GM19468 (cell line): ENCODE measurements around the gene NAV3.

Experiments used
- ATAC-seq: cut with Tn5 transposase; IDR thresholded peaks from one replicate; pipeline ENCODE4 v1.9.1; 2021; ENCODE audit warnings: mild to moderate bottlenecking, moderate library complexity, moderate number of reproducible peaks; ENCODE audit not compliant: unreplicated experiment; ENCODE audit errors: extremely low read depth

Gene NAV3, protein sequence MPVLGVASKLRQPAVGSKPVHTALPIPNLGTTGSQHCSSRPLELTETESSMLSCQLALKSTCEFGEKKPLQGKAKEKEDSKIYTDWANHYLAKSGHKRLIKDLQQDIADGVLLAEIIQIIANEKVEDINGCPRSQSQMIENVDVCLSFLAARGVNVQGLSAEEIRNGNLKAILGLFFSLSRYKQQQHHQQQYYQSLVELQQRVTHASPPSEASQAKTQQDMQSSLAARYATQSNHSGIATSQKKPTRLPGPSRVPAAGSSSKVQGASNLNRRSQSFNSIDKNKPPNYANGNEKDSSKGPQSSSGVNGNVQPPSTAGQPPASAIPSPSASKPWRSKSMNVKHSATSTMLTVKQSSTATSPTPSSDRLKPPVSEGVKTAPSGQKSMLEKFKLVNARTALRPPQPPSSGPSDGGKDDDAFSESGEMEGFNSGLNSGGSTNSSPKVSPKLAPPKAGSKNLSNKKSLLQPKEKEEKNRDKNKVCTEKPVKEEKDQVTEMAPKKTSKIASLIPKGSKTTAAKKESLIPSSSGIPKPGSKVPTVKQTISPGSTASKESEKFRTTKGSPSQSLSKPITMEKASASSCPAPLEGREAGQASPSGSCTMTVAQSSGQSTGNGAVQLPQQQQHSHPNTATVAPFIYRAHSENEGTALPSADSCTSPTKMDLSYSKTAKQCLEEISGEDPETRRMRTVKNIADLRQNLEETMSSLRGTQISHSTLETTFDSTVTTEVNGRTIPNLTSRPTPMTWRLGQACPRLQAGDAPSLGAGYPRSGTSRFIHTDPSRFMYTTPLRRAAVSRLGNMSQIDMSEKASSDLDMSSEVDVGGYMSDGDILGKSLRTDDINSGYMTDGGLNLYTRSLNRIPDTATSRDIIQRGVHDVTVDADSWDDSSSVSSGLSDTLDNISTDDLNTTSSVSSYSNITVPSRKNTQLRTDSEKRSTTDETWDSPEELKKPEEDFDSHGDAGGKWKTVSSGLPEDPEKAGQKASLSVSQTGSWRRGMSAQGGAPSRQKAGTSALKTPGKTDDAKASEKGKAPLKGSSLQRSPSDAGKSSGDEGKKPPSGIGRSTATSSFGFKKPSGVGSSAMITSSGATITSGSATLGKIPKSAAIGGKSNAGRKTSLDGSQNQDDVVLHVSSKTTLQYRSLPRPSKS (N-terminal part only)

DNA sequence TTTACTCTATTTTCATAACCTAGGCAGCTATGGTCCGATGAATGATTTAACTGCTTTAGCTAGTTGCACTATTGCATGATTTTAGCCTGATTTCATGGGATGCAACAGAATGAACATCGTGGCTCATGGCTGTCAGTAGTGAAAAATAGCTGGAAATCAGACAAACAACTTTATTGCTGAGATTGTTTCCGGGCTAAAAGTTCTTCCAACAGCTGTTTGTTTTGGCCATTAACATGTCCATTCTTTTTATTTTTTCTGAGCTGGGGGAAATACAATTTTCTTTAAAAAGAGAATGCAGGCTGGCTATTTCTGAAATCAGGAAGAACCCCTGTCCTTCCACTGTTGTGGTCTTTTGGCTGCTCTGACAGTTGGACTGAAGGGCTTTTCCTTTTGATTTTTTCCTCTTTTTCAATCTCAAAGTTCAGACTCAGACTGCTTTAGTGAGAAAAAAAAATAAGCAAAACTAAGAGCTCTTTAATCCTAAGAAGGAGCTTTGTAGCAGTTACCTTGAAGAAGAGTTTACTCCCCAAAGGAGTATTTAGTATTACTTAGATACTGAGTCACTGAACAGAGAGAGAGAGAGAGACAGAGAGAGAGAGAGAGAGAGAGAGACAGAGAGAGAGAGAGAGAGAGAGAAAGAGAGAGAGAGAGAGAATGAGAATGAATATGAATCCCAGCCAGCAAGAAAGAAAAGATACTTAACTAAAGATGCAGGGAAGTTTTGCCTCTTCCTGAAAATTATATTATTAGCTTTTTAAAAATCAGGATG is at the start of gene NAV3:
NAV3 (plus strand) TSS at position 312 of the 769 bp plus-strand sequence. CDS start 568 bp downstream, outside the sequence.
- ATAC-seq = no peak

DNA sequence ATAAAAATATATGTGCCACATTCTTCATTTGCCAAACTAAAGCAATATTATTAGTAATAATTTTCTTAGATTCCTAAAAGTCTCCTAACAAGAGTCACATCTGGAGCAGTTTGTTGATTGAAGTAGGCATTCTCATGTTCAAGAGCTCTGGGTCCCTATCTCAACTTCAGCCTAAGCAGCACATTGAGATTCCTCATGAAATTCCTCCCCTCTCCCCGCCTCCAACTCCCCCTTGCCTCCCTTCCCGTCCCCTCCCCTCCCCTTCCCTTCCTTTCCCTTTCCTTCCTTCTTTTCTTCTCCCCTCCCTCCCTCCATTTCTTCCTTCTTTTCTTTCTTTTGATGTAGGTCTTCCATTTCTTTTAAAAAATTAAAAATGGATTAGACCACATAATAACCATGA is 48.7 kb upstream of the NAV3 start:
- ATAC-seq = no peak

DNA sequence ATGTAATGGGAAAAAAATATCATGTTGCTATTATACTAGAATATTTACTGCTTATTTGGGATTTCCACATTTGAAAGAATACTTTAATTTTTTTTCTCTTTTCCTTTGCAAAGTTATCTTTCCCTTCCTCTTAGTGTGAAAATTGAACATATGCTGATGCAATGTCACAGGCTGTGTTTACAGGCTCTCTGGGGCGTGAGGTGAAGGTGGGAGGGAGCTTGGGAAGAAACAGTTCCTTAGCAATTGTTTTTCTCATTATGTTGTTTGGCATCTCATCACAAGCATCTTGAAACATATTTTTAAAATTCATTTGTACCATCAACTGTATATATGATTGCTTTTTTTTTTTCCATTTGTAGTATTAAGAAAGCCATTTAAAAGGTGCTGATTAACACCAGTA is 47.9 kb upstream of the NAV3 start:
- ATAC-seq = no peak

DNA sequence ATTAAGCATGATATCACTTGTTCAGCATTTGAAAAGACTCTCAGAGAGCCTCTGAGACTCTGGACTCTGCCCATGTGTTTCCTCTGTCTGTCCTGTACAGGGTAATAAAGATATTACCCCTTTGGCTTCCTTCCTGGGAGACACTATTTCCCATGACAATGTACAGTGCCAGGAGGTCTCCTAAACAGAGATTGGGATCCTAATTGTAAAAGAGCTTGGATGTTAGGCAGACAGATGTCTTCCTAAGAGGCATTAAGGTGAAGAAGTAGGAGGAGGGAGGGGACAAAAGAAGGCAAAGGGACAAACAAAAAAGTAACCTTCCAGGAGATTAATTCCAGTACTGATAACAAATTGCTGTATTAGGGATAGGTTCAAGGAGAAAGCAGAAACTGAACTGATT is 45.5 kb upstream of the NAV3 start:
- ATAC-seq = no peak

DNA sequence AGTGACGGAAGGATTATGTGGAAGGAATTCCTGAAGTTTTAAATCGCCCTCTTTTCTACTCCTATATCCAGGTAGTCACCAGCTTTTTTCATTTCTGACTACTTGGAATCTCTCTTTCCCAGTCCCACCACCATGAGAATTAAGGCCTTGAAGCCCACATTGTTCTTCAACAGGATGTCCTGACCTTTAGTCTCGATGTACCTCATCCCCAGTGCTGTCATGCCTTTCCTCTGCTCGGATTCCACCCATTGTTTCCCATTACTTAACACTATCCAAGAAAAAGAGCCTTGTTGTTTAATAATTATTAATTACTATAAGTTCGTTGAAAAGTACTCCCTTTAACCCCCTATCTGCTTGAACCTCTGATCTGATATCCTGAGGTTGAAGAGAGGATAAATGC is 44.0 kb upstream of the NAV3 start:
- ATAC-seq = no peak

DNA sequence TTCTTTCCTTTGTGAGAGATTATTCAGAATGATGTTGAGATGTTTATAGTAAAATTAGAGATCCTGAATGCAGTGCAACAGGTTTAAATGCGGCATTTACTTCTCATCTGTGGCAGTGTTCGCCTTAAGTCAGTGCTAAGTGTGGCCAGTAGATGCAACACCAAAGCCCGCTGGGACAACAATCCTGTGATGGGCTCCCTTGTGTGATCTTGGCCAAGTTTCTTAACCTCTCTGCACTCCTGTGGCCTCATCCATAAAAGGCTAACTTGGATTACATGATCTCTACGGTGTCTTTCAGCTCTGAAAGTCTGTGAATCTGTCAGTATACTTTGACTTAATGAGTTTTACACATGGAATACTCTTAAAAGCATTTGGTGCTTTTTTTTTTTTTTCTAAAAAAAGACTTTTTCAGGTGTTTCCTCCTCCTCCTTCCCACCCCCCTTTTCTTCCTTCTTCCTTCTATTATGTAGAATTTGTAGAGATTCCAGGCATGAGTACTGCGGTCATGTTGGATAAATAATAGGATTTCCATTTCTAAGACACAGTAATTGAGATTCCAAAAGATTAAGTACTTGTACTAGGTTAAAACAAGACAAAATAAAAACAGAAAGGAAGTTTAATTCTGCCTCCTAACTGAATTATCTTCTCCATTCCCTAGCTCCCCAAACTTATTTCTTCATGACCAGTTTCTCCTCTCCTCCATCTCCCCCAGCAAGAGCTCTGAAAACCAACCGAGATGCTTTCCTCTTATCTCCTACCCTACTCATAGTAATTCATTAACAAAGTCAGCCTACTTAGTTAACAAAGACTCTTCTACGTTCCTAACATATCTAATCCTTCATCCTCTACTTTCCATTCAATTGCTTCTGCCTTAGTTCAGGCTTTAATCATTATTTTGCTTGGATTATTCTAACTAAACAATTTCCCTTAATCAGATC is 42.2 kb upstream of the NAV3 start:
- ATAC-seq = no peak

DNA sequence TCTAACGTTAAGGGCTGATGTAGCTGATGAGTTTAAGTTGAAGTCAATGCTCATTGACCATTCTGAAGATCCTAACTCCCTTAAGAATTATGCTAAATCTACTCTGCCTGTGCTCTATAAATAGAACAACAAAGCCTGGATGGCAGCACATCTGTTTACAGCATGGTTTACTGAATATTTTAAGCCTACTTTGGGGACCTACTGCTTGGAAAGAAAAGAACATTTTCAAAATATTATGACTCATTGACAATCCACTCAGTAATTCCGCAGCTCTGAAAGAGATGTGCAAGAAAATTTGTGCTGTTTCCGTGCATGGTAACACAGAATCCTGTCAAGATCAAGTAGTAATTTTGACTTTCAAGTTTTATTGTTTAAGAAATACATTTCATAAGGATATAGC is 35.0 kb upstream of the NAV3 start:
- no peak for ATAC-seq

DNA sequence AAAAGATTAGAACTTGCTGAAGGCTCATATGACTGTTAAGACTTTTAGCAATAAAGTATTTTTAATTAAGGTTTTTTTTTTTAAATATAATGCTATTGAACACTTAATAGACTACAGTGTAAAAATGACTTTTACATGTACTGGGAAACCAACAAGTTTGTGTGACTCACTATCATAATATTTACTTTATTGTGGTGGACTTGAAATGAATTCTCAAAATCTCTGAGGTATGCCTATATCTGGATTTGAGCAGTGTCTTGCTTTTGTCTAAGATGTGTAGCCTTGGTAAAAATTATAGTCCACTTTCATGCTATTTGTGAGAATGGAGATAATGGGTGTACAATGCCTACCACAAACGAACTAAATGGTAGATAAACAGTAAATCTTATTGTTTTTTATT is 33.9 kb upstream of the NAV3 start:
- ATAC-seq = no peak

DNA sequence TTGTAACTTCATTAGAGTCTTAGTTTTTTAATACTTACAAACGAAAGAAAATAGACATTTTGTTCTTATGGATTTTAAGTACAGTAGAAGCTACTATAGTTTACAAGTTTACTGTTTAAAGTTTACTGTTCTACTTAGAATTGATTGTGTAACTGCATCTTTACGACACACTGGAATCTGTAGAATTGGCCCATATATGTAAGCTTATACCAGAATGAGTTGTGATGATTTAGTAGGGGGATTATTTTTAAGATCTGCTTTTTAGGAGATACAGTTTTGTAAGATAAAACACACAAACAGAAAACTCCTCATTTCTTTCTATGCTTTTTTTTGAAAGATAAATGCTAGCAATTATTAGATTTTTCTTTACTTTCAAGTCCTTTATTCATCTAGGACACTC is 30.2 kb upstream of the NAV3 start:
- no peak for ATAC-seq

DNA sequence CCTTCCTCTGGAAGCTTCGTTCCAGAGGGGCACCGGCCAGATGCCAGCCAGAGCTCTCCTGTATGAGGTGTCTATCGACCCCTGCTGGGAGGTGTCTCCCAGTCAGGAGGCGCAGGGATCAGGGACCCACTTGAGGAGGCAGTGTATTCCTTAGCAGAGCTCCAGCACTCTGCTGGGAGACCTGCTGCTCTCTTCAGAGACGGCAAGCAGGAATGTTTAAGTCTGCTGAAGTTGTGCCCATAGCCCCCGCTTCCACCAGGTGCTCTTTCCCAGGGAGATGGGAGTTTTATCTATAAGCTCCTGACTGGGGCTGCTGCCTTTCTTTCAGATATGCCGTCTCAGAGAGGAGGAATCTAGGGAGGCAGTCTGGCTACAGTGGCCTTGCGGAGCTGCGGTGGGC is 22.2 kb upstream of the NAV3 start:
- no peak for ATAC-seq

DNA sequence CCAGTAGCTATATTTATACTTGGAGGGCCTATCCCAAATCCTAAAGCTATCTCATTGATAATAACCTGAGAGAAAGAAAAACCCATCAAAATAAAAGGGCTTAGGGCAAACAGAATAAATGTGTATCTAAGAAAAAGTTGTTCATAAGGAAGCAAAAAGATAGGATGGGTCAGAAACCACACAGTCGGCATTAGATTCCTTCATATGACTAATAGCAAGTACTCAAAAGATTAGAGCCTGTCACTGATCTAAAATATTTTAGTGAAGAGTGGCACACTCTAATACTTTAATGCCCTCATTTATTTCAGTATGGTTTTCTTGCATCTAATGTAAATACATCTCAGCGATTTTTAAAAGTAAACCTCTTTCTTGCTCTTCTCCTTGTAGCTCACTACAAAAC is 17.1 kb upstream of the NAV3 start:
- ATAC-seq = no peak

DNA sequence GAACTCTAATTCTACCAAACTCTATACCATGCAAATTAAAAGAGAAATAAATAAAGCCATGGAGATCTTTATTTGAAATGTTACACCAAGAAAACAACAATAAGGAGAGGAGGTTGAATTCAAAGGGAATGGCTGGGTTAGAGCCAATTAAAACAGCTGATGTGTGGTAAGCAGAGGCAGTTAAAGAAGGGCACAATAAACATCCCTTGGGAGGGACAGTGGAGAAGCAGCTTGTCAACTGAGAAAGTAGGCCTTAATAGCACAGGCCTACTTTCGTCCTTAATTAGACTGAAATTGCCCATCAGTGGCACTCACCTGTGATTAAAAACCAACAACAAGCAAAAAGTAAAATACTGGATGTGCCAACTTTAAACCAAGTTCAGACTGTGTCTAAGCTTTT is 16.3 kb upstream of the NAV3 start:
- no peak for ATAC-seq

DNA sequence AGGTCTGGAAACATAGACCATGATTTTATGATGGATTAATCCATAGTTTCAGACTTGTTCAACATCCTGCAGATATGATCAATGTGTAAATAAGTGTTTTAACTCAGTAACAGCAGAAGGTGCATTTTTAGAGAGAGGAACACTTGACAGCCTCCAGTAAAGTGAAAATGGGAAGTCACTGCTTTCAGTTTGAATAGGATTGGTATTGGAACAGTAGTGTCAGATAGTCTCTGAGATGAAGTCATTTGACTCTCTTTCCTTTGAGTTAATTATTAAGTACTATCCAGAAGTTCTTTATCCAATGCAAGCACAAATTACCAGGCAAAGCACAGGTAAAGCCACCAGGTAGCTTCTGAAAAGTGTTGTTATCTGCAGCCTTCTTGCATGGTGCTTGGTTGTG is 14.5 kb upstream of the NAV3 start:
- ATAC-seq = peak; percentile 66

DNA sequence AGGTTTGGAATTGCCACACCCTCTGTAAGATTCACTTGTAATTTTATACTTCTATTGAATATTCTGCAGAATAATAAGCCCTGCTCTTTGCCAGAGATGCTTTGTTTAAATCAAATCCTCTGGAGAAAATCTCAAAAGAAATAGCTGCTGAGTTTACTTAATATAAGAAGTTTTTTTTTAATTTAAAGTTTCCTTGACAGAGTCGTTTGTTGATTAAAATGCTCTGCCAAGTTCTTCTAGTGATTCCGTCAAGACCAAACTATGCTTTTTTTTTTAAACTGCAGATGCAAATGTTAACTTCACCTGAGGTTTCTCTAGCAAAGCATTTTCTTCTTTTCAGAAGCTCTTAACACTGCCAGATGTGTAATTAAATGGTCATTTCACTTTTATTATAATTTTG is 13.4 kb upstream of the NAV3 start:
- no peak for ATAC-seq

DNA sequence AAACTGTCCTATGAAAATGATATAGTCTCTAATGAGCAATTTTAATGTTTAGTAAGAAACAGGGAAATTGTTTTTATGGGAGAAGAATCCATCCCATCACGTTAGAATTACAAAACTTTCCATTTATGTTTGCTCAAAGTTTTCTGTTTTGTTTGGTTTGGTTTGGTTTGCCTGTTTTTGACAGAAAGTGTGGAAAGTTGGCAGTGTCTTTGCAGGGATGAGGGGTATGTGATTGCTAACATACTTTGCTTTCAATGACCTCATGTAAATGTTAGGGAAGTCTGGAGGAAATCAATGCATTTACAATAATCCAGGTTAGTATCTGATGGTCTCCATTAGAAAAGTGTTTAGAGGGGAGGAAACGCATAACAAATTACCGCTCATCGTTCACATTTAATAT is 12.3 kb upstream of the NAV3 start:
- ATAC-seq = no peak

DNA sequence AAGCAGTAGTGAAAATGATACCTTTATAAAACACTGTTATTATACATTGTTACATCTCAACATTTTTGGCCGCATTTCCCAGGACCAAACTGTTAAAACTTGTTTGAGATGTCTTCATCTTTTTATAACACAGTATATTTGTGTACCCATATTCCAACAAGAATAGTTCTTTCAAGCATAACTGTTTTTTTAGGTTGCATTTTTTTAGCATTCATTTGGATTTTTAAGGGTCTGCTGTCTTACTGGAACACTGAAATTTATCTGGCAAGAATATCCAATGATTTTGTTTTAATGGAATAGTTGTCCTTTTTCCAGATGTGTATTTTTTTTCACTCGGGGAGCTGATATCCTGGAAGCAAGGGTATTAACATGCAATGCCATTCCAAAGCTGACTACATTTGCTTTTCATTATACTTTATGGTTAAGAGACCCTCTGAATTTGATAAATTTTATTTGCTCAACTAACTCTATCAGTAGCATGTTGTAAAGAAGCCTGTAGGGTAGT is 8.9 kb upstream of the NAV3 start:
- no peak for ATAC-seq

DNA sequence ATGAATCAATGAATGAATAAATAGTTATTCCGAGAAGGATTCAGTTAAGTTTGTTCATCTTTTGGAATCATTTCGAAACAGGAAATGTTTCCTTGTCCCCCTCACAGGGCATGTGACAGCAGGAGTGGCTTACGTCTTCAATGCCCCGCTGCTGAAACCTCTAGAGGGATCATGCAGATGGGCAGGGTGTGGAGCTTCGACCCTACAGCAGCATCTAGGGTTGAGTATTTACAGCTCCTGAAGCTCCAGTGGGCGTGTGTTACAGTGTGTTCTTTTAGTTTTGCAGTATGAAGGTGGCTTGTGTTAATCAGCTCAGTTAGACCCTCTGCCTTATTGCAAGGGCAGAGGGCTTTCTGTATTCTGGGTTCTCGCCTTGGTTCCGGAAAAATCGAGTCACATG is 2.6 kb downstream of the NAV3 start:
- no peak for ATAC-seq

DNA sequence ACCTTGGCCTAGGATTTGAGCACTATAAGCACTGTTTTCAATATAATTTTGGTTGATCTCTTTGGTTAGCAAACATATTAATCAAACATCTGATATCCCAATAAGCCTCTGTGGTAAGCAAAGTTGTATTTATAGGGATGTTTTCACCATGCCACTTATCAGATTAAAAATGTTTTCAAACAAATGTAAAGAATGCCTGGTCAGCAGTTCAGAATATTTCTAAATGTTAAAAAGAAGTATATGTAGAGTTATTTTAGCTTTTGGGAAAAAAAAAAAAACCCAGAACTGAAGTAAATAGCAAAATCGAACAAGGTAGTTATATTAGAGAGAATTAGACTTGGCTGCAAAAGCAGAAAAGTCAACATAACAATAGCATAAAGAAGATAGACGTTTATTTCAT is 3.9 kb downstream of the NAV3 start:
- ATAC-seq = no peak

DNA sequence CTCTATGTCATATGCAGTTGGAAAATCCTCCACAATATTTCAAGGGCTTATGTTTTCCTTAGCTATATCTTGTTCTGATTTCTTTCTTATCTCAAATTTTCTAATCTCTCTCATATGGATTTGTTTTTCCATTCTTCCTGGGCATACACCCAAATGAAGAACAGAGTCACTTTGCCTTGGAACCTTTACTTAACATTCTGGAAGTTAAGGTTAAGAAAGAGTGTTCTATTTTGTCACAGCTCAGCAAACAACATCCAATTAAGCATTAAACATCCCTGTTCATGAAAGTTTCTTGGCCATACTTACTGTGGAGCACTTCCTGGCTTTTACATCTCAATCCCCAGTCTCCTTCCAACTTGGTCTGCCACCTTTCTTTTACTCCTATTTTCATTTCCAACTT is 5.3 kb downstream of the NAV3 start:
- no peak for ATAC-seq
